Progenitor cell of endocrine pancreas (in vitro differentiated cells): ENCODE data around the gene HAX1. TPM values are rescaled to one million over a fixed set of nuclear protein-coding genes. Genes with fewer than 3 reads are reported as not detected.
A peak's percentile ranks its signal among the peaks of the same experiment; 100 is the strongest.

Experiments used
- DNase-seq: peaks from one replicate; pipeline ENCODE4 v3.0.0; 2021; ENCODE audit warnings: low spot score; ENCODE audit not compliant: unreplicated experiment
- H3K27ac Mint-ChIP-seq: 2 replicates; pipeline ENCODE4 v1.8.0; 2021; ENCODE audit warnings: mild to moderate bottlenecking, moderate library complexity, mixed read lengths
- H3K27me3 Mint-ChIP-seq: 2 replicates; pipeline ENCODE4 v1.8.0; 2021; ENCODE audit warnings: mixed read lengths
- H3K36me3 Mint-ChIP-seq: 2 replicates; pipeline ENCODE4 v1.8.0; 2022; ENCODE audit warnings: mixed read lengths; ENCODE audit not compliant: insufficient read depth
- H3K4me1 Mint-ChIP-seq: 2 replicates; pipeline ENCODE4 v1.8.0; 2021; ENCODE audit warnings: low read depth, mixed read lengths
- H3K4me3 Mint-ChIP-seq: 2 replicates; pipeline ENCODE4 v1.8.0; 2021; ENCODE audit warnings: low read depth, mild to moderate bottlenecking, moderate library complexity, mixed read lengths
- H3K9me3 Mint-ChIP-seq: 2 replicates; pipeline ENCODE4 v1.8.0; 2021; ENCODE audit warnings: low read depth, mixed read lengths
- total RNA-seq: library from RNA; stranded (reverse); gene quantifications from 2 replicates; pipeline ENCODE4 v1.2.1, GENCODE V29; 2021
- TF ChIP-seq, protein P1 (sequence below): fragments of 200-600 bp; sonication (generic); IDR thresholded peaks from one replicate; pipeline ENCODE4 v1.5.0; 2021; ENCODE audit warnings: antibody characterized with exemption, mild to moderate bottlenecking; ENCODE audit not compliant: unreplicated experiment

The HAX1 gene
- total RNA-seq, 1 donor from 2014 or later, result 52.3 TPM

DNA sequence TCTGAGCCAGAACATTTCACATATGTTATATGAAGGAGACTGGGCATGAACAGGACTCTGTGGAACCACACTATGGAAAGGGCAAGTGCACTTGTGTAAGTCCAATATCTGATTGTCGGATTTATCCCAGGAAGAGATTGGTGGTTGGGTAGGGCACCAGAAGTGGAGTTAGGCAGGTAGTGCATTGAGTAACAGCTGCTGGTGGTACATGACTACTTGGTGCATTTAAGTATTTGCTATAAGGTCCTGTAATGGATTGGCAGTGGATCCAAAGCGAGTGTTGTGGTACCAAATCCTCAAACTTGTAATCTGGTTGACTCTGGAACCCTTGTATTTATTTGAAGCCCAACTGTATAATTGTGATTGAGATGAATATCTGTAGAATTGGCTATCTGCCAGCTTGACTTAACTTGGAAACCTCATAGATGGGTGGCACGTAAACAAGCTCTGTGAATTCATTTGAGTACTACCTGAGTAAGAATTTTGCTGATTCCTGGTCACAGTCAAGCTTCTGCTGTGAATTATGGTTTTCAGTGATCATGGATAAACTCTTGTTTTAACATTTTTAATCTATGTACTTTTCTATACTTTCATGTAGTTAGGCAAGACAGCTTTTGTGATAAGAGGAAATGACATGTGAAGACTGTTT lies 30.6 kb upstream of the HAX1 start:
- H3K9me3 Mint-ChIP-seq, result no peaks in the 10 kb centered on the region
- H3K36me3 Mint-ChIP-seq, result peaks cover 43% of the 10 kb centered on the region
- DNase-seq, result no peak
- TF ChIP-seq, protein P1, sequence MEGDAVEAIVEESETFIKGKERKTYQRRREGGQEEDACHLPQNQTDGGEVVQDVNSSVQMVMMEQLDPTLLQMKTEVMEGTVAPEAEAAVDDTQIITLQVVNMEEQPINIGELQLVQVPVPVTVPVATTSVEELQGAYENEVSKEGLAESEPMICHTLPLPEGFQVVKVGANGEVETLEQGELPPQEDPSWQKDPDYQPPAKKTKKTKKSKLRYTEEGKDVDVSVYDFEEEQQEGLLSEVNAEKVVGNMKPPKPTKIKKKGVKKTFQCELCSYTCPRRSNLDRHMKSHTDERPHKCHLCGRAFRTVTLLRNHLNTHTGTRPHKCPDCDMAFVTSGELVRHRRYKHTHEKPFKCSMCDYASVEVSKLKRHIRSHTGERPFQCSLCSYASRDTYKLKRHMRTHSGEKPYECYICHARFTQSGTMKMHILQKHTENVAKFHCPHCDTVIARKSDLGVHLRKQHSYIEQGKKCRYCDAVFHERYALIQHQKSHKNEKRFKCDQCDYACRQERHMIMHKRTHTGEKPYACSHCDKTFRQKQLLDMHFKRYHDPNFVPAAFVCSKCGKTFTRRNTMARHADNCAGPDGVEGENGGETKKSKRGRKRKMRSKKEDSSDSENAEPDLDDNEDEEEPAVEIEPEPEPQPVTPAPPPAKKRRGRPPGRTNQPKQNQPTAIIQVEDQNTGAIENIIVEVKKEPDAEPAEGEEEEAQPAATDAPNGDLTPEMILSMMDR, result no peak
- no peak overlapping the region for H3K4me3 Mint-ChIP-seq
- H3K27me3 Mint-ChIP-seq, result no peaks in the 10 kb centered on the region
- H3K4me1 Mint-ChIP-seq, result no peaks in the 10 kb centered on the region
- peak overlapping the region; percentile 57 for H3K27ac Mint-ChIP-seq

DNA sequence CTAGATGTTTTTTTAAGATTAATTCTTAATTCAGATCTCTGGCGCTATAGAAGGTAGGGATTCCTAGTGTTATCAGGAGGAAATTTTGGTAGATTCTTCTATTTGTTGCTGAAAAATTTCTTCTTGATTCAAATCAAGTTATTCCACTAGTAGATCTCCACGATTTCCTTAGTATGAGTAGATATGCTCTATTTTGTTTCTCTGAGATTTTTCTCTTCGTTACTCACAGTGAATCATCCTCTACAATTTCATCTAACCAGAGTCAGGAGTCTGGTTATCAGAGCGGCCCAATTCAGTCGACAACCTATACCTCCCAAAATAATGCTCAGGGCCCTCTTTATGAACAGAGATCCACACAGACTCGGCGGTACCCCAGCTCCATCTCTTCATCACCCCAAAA lies 18.8 kb upstream of the HAX1 start:
- Mint-ChIP-seq H3K27ac (no peak overlapping the region), H3K4me3 (no peak overlapping the region), H3K36me3 (peaks cover 39% of the 10 kb centered on the region), H3K4me1 (no peaks in the 10 kb centered on the region), H3K27me3 (no peaks in the 10 kb centered on the region), H3K9me3 (no peaks in the 10 kb centered on the region)
- TF ChIP-seq, protein P1, result no peak
- DNase-seq, result no peak

DNA sequence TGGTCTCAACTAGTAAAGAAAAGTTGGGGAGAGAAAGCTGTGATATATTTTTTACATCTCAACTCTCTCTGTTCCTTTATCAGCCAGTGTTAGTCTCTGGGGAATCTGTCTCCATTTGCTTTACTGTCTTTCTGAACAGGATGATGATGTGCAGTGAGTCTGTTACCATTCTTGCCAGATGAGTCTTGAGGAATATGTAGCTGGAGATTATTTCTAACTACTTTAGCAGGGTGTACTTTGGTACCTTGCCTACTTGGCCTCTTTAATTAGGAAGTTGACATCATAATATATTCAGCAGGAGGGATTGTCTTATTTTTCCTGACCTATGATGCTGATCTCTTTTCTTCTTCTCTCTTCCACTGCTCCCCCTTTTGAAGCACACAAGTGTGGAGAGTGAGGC lies 15.7 kb upstream of the HAX1 start:
- TF ChIP-seq, protein P1, result no peak
- no peak overlapping the region for H3K4me3 Mint-ChIP-seq
- H3K27ac Mint-ChIP-seq, result no peak overlapping the region
- H3K9me3 Mint-ChIP-seq, result no peaks in the 10 kb centered on the region
- no peak for DNase-seq
- no peaks in the 10 kb centered on the region for H3K27me3 Mint-ChIP-seq
- H3K4me1 Mint-ChIP-seq, result no peaks in the 10 kb centered on the region
- H3K36me3 Mint-ChIP-seq, result peaks cover 39% of the 10 kb centered on the region

DNA sequence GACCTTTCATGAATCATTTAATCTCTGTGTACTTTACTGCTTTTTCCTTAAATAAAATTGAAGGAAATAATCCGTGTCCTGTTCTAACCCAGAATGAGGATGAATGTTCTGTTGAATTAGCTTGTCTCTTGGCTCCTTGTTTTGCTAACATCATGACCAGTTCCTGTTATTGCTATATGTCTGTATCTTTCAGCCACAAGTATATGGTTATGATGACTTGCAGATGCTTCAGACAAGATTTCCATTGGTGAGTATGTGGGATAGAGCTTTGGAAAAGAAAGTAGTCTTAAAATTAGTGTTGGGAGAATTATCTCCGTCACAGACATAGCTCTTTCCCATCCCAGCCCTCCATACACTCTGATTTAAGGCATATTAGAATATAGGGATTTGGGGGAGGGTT lies 13.6 kb upstream of the HAX1 start:
- H3K9me3 Mint-ChIP-seq, result no peaks in the 10 kb centered on the region
- no peaks in the 10 kb centered on the region for H3K4me1 Mint-ChIP-seq
- DNase-seq, result no peak
- H3K27me3 Mint-ChIP-seq, result no peaks in the 10 kb centered on the region
- no peak overlapping the region for H3K4me3 Mint-ChIP-seq
- TF ChIP-seq, protein P1, result no peak
- no peak overlapping the region for H3K27ac Mint-ChIP-seq
- peaks cover 46% of the 10 kb centered on the region for H3K36me3 Mint-ChIP-seq

DNA sequence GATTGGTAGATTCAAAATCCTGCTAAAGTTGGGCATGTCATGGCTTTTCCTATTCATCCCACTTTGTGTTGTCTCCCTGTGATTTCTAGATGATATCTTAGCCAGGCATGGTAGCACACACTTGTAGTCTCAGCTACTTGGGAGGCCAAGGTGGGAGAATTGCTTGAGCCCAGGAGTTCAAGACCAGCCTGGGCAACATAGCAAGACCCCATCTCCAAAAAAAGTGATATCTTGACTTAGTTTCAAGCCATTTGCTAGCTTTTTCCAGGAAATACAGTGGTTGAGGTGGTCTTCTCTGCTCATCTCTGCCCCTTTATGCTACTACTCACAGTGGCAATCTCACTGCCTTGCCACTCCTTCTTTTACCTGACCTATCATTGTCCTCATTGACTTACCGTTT lies 12.3 kb upstream of the HAX1 start:
- Mint-ChIP-seq H3K27ac (no peak overlapping the region), H3K36me3 (peaks cover 44% of the 10 kb centered on the region), H3K9me3 (no peaks in the 10 kb centered on the region), H3K4me3 (no peak overlapping the region), H3K27me3 (no peaks in the 10 kb centered on the region), H3K4me1 (no peaks in the 10 kb centered on the region)
- TF ChIP-seq, protein P1, result no peak
- no peak for DNase-seq
